NCI-H460 (cell line): ENCODE measurements around the gene EIF2D. TPM values are rescaled to one million over a fixed set of nuclear protein-coding genes. Genes with fewer than 3 reads are reported as not detected.

ENCODE experiments used
- DNase-seq: peaks from one replicate; pipeline ENCODE4 v3.0.0-alpha.2; 2016; ENCODE audit warnings: low read depth; ENCODE audit errors: extremely low read depth
- total RNA-seq: library from RNA; depleted of rRNA; stranded (reverse); fragments of >200 nt; shearing (Covaris generic); gene quantifications from 2 replicates; pipeline ENCODE4 v1.2.3, GENCODE V29; 2014; rRNA removed

The EIF2D gene
- total RNA-seq, 1 experiment from 2014 or later = 114 TPM

DNA sequence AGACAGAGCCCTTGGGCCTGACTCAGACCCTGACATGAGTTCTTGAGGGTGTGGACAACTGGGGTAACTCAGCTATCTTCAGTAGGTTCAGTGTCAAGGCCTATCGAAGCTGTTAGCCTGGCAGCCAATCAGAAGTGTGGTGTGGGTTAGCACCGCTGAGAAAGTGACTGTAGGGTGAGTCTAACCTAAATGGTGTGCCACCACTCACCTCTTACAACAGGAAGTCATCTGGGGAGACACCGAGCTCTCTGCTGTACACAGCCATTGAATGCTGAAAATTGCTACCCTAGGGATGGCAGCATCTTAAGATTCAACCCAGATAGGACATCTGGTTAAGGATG, 60.3 kb downstream of the EIF2D start:
- DNase-seq = no peak

DNA sequence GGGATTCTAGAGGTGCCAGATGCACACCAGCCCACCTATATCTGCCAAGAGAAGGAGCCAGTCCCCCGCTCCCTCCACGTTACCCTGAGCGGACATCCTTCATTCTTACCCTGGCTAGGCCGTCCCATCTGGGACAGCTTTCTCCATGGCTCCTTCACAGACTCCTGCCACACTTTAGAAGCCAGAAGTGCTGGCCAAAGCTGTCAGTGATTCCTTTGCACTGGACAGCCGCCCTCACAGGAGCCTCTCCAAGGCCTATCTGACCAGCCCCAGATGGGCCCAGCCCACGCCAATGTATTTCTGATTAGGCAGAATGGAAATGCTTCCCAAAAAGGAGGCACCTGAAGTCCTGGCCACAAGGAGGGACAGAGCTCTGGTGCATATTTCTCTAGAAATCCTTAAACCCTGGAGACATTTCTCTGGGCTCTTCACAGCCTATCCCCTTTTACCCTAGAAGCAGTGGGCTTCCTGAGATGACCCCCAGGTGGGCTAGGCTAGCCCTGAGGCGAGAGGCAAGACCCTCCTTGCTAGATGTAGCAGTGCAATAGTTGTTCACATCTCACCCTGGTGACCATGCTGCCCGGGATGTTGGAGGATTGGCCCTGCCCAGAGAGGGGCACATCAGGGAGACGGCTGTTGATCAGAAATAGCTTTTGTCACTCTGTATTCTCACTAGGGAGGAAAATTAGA, 60.8 kb downstream of the EIF2D start:
- no peak for DNase-seq

DNA sequence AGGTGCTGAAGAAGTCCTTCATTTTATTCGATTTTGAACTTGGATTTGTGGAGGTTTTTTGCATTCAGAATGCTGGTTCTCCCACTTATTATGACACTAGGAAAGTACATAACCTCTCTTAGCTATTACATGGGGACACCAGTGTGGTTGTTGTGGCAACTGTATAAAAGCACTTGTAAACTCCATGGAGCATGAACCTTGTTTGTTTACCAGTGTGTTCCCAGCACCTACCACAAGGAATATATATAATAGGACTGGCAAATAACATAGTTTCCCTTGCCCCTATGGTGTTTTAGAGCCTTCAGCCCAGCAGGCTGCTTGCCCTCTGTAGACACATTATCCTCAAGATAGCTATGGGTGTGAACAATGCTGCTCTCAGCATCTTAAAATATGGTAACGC, 61.8 kb downstream of the EIF2D start:
- DNase-seq = no peak

DNA sequence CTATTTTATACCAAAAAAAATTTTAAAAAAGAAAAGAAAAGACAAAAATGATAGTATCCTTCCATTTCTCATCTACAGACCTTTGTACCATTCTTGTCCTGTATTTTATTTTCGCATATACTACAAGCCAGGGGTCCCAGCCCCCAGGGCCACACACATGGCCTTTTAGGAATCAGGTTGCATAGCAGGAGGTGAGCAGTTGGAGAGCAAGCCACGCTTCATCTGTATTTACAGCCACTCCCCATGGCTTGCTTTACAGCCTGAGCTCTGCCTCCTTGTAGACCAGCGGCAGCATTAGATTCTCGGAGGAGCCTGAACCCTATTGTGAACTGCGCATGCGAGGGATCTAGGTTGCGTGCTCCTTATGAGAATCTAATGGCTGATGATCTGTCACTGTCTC, 65.2 kb downstream of the EIF2D start:
- no peak for DNase-seq

GRCh38 chr1:206545351-206545750, 66.9 kb downstream of the EIF2D start:
- no peak for DNase-seq

DNA sequence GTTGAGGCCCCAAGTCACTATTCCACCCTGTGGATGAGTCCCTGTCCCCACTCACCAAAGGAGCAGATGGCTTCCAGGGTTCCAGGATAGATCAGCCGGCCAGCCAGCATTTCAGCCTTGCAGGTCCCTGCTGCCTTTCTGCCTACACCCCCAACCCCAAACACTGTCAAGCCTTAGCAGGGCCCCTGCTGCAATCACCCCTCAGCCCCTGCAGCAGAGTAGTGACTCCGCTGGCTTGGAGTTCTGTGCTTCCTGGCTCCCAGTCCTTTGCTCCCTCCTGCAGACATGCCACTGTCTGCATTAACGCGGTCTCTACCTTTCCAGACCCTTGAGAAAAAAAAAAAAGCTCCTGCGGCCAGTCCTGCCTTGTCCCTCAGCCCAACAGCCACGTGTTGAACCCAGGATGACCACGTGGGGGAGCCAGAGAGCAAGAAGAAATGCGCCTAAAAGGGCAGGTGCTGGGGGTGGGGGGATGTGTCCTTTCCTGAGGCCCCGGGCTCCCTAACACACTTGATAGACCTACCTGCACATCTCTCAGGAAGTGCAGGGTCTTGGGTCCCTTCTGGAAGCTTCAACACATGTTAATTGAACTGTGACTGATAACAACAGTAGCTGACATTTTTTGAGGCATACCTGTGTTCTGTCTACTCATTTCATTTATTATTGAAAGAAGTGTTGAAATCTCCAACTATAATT, 67.6 kb downstream of the EIF2D start:
- DNase-seq = peak; percentile 72

Other genes starting within 250 kb of the EIF2D start
- gene IKBKE, start 142.0 kb downstream of the EIF2D start, total RNA-seq = 1.6 and 2.5 TPM in 2 replicates
- gene RASSF5, start 104.9 kb downstream of the EIF2D start, total RNA-seq = 0.06 and 0.17 TPM in 2 replicates
- gene DYRK3, start 23.1 kb upstream of the EIF2D start, total RNA-seq = 14.1 and 15.5 TPM in 2 replicates
- 32.1 and 34.3 TPM in 2 replicates for gene MAPKAPK2, start 72.4 kb upstream of the EIF2D start, total RNA-seq
- not detected in 2 replicates for gene IL19, start 158.3 kb upstream of the EIF2D start, total RNA-seq
- gene IL10, start 160.0 kb upstream of the EIF2D start, total RNA-seq = not detected in 2 replicates